ENCODE data around the gene FAM193B. TPM values are rescaled to one million over a fixed set of nuclear protein-coding genes. Genes with fewer than 3 reads are reported as not detected.

FAM193B gene
- total RNA-seq, 1 donor from 2014 or later = 72.4 TPM

DNA sequence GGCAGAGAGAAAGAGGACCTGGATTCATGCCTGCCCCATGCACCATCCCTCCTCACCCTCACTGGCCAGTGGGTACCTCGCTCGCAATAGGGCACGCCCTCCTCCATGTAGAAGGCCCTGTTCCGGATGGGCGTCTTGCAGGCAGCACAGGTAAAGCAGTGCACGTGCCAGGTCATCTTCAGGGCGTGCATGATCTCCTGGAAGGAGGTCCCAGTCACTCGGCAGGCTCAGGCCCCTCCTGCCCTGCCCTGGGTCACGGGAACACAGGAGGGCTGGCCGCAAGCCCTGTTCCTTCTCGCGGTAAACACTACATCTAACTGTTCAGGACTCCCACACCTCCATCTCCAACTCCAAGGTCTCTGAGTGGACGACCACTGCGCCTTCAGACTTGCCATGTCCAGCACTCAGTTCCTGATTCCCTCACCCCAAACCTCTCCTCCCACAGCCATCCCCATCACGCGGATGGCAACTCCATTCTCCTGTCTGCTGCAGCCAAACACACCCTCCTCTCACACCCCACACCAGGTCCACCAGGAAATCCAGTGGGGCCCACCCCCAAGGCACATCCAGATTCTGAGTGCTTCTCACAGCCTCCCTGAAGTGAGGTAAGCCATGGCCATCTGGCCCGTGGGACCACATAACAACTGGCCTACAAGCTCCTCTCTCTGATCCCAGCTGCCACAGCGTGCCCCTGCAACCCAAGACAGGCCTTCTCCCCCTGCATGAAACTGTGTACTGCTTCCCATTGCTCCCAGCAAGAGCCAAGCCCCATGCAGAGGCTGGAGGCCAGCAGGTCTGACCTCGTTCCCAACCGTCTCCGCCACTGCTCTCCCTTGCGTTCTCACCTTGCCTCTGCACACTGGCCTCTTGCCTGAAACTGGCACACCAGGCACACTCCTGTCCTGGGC is 70.1 kb downstream of the FAM193B start:
- DNase-seq (ENCODE audit: extremely low spot score in 2 of 2) = no peak
- no peak overlapping the region for H3K27ac ChIP-seq
- no peaks in the 10 kb centered on the region for H3K27me3 ChIP-seq
- no peak for TF ChIP-seq POLR2AphosphoS5 (IDR thresholded peaks at IDR 0.05; ENCODE audit: insufficient read depth in 1 of 2, low read depth in 1 of 2)
- TF ChIP-seq, protein P1, sequence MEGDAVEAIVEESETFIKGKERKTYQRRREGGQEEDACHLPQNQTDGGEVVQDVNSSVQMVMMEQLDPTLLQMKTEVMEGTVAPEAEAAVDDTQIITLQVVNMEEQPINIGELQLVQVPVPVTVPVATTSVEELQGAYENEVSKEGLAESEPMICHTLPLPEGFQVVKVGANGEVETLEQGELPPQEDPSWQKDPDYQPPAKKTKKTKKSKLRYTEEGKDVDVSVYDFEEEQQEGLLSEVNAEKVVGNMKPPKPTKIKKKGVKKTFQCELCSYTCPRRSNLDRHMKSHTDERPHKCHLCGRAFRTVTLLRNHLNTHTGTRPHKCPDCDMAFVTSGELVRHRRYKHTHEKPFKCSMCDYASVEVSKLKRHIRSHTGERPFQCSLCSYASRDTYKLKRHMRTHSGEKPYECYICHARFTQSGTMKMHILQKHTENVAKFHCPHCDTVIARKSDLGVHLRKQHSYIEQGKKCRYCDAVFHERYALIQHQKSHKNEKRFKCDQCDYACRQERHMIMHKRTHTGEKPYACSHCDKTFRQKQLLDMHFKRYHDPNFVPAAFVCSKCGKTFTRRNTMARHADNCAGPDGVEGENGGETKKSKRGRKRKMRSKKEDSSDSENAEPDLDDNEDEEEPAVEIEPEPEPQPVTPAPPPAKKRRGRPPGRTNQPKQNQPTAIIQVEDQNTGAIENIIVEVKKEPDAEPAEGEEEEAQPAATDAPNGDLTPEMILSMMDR (IDR thresholded peaks at IDR 0.05) = no peak
- no peak for TF ChIP-seq POLR2A (IDR thresholded peaks at IDR 0.05)
- peaks cover 26% of the 10 kb centered on the region for H3K4me1 ChIP-seq
- H3K9me3 ChIP-seq = no peaks in the 10 kb centered on the region
- intact Hi-C loops (cut with DNase I) = no loop called here
- peaks cover 0 to 35% of the 10 kb centered on the region in 2 donors for H3K36me3 ChIP-seq
- no peak overlapping the region for H3K4me3 ChIP-seq

DNA sequence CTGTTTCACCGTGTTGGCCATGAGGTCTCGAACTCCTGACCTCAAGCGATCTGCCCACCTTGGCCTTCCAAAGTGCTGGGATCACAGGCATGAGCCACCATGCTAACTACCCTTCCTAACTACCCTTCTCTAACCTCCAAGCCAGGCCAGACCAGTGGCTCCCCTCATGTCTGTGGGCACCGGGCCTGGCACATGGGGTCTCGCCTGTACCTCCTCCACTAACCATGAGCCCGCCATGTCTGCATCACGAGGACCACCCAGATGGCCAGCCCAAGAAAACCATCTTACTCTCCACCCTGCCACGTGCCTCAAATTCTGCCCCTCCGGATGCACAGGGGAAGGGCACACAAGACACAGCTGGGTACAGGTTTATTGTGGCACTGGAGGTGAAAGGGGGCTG is 71.3 kb downstream of the FAM193B start:
- no peaks in the 10 kb centered on the region for H3K9me3 ChIP-seq
- intact Hi-C loops (cut with DNase I) = no loop called here
- no peak overlapping the region for H3K27ac ChIP-seq
- DNase-seq (ENCODE audit: extremely low spot score in 2 of 2) = no peak
- no peak for TF ChIP-seq POLR2A (IDR thresholded peaks at IDR 0.05)
- TF ChIP-seq, protein P1 (IDR thresholded peaks at IDR 0.05) = no peak
- TF ChIP-seq POLR2AphosphoS5 (IDR thresholded peaks at IDR 0.05; ENCODE audit: insufficient read depth in 1 of 2, low read depth in 1 of 2) = no peak
- H3K4me3 ChIP-seq = no peak overlapping the region
- no peaks in the 10 kb centered on the region for H3K27me3 ChIP-seq
- H3K4me1 ChIP-seq = peaks cover 38% of the 10 kb centered on the region
- H3K36me3 ChIP-seq = peaks cover 0 to 24% of the 10 kb centered on the region in 2 donors

DNA sequence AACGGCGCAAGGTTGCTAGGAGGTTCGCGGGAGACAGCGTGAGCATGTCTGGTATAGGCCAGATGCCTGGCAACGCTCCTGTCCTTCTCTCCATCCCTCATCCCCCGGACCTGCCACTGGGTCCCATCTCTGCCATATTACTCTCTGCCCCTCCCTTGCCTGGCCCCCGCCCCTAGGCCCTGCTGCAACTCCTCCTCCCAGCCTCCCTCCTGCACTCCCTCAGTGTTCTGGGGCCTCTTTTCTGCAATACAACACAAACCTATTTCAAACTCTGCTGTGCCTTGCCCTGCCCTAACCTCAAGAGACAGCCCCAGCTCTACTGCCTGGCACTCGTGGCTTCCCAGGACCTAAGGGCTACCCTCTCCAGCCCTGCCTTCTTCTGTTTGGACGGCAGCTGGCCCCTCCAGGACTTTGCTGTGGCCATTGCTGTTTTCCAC is 72.0 kb downstream of the FAM193B start:
- TF ChIP-seq POLR2AphosphoS5 (IDR thresholded peaks at IDR 0.05; ENCODE audit: insufficient read depth in 1 of 2, low read depth in 1 of 2) = no peak
- TF ChIP-seq POLR2A (IDR thresholded peaks at IDR 0.05) = no peak
- TF ChIP-seq, protein P1 (IDR thresholded peaks at IDR 0.05) = no peak
- Histone ChIP-seq H3K4me3 (no peak overlapping the region), H3K27ac (no peak overlapping the region), H3K4me1 (peaks cover 44% of the 10 kb centered on the region), H3K27me3 (no peaks in the 10 kb centered on the region), H3K36me3 (peaks cover 0 to 17% of the 10 kb centered on the region in 2 donors), H3K9me3 (no peaks in the 10 kb centered on the region)
- no peak for DNase-seq (ENCODE audit: extremely low spot score in 2 of 2)
- intact Hi-C loops (cut with DNase I) = no loop called here

DNA sequence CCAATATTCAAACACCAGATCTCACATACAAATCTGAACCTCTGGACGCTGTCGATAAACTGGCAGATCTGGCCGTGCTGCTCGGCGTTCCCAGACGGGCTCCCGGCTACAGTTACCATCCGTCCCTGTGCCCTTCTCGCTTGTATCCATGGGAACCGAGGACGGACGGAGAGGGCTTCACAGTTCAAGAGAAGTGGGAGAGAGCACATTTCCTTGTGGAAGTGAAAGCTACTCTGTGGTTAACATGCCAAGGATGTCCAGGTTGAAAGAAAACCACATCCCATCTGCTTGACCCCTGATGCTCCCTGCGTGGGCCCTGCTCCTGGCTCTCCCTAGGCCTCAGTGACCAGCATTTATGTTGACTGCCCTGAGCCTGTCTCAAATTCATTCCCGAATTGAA is 74.6 kb downstream of the FAM193B start:
- Histone ChIP-seq H3K4me3 (no peak overlapping the region), H3K27ac (peak overlapping the region; percentile 53), H3K36me3 (peaks cover 0 to under 1% of the 10 kb centered on the region in 2 donors), H3K27me3 (no peaks in the 10 kb centered on the region), H3K4me1 (peaks cover 58% of the 10 kb centered on the region), H3K9me3 (no peaks in the 10 kb centered on the region)
- intact Hi-C loops (cut with DNase I) = no loop called here
- no peak for DNase-seq (ENCODE audit: extremely low spot score in 2 of 2)
- TF ChIP-seq, protein P1 (IDR thresholded peaks at IDR 0.05) = no peak
- TF ChIP-seq POLR2AphosphoS5 (IDR thresholded peaks at IDR 0.05; ENCODE audit: insufficient read depth in 1 of 2, low read depth in 1 of 2) (no peak), POLR2A (IDR thresholded peaks at IDR 0.05) (no peak)

All from vagina (tissue), 2 donors.